ENCODE measurements around the gene INAFM2. TPM values are rescaled to one million over a fixed set of nuclear protein-coding genes. Genes with fewer than 3 reads are reported as not detected.

INAFM2 gene
- total and polyA plus RNA-seq, 2 donors (not counting 3 experiments of a cell fraction or from before 2014, with no cell fraction given): 10.4 to 24.1 TPM

GRCh38 chr15:40301467-40302179, 21.9 kb upstream of the INAFM2 start:
- Histone ChIP-seq H3K27me3 (ENCODE audit: control insufficient read depth in 2 of 2, insufficient read depth in 2 of 2, low read length in 2 of 2) (peaks cover 5 to 11% of the 10 kb centered on the region in 2 experiments), H3K36me3 (ENCODE audit: control insufficient read depth in 2 of 2, extremely low read depth in 1 of 2, insufficient read depth in 2 of 2, low read length in 2 of 2) (no peaks in the 10 kb centered on the region), H3K27ac (ENCODE audit: insufficient read depth, low read depth, low read length) (no peak overlapping the region), H3K4me2 (ENCODE audit: insufficient read depth, low read length) (no peak overlapping the region), H2AFZ (ENCODE audit: low read depth, low read length) (no peak overlapping the region), H4K20me1 (replicated peaks; ENCODE audit: control insufficient read depth, extremely low read depth, insufficient read depth, low read length) (no peaks in the 10 kb centered on the region), H3K9me1 (replicated peaks; ENCODE audit: control insufficient read depth, extremely low read depth, insufficient read depth, low read length) (no peaks in the 10 kb centered on the region), H3K9ac (replicated peaks; ENCODE audit: extremely low read depth, insufficient read depth, low read length) (no peak overlapping the region), H3K4me3 (replicated peaks in 1 of 3; ENCODE audit: insufficient read depth in 1 of 3, low read depth in 1 of 3, low read length in 3 of 3) (no peak overlapping the region), H3K79me2 (ENCODE audit: control insufficient read depth, insufficient read depth, low read length) (no peaks in the 10 kb centered on the region), H3K4me1 (ENCODE audit: control insufficient read depth, extremely low read depth, insufficient read depth, low read length) (no peaks in the 10 kb centered on the region), H3K9me3 (replicated peaks; ENCODE audit: control insufficient read depth, insufficient read depth, low read length) (no peaks in the 10 kb centered on the region)
- FAIRE-seq: no peak
- no peak for DNase-seq (ENCODE audit: low read depth, low spot score)
- intact Hi-C loops (cut with micrococcal nuclease) (no loop called here), dilution Hi-C loops (cut with MboI; ENCODE audit: extremely low pct_ligation_motif_present, low sequenced_read_pairs) (no loop called here)
- TF ChIP-seq CTCF (IDR thresholded peaks at IDR 0.05; ENCODE audit: extremely low read depth in 1 of 2, insufficient read depth in 1 of 2, low read depth in 1 of 2, low read length in 2 of 2): no peak
- no peak for TF ChIP-seq FOS (IDR thresholded peaks at IDR 0.05; ENCODE audit: borderline replicate concordance, insufficient read depth, low read length)
- no peak for TF ChIP-seq POLR2A (IDR thresholded peaks at IDR 0.05; ENCODE audit: low read depth, low read length)
- TF ChIP-seq EZH2 (IDR thresholded peaks at IDR 0.05; ENCODE audit: borderline replicate concordance, low read depth, low read length, severe bottlenecking): no peak
- no peak for TF ChIP-seq POLR2AphosphoS5 (IDR thresholded peaks at IDR 0.05; ENCODE audit: insufficient read depth, low read depth, low read length)
- no peak for TF ChIP-seq JUN (IDR thresholded peaks at IDR 0.05; ENCODE audit: borderline replicate concordance, insufficient read depth, insufficient read length, low read depth)
- TF ChIP-seq MAX (IDR thresholded peaks at IDR 0.05; ENCODE audit: insufficient read depth, insufficient read length): no peak
- TF ChIP-seq GATA2 (IDR thresholded peaks at IDR 0.05; ENCODE audit: insufficient read depth, insufficient read length, low read depth, low read length): no peak
- TF ChIP-seq MYC (IDR thresholded peaks at IDR 0.05; ENCODE audit: low read depth, low read length): no peak
- ChIA-PET CTCF (interaction anchor here (1.0 to 3.9 kb wide), 6 partner anchors 8 to 27 kb away, joined by 3 to 32 read pairs (median 10); no protein-coding TSS in a partner anchor), POLR2A (no interaction called here)
- BruUV-seq (replicated peaks): no TSS peak
